CD8-positive, alpha-beta memory T cell (primary cell): ENCODE measurements around the gene SLC41A1. TPM values are rescaled to one million over a fixed set of nuclear protein-coding genes. Genes with fewer than 3 reads are reported as not detected.
"Not testable (repeated sequence)": the region's sequence is repeated elsewhere in the genome, so short reads cannot be mapped to it uniquely, and the experiment has no call there.

Experiments used
- CTCF ChIA-PET: fragments of 350-600 bp; sonication (Branson Sonifier 250); formaldehyde crosslinking; loops from one replicate; lab custom pipeline; 2021; ENCODE audit warnings: antibody characterized with exemption; lab: Charles Lee
- POLR2A ChIA-PET: fragments of 350-600 bp; sonication (Branson Sonifier 250); formaldehyde crosslinking; loops from one replicate; lab custom pipeline; 2021; ENCODE audit warnings: antibody characterized with exemption; lab: Charles Lee
- DNase-seq, 5 donors: peaks; one replicate each; pipeline versions ENCODE4 v3.0.0 to v3.0.0-alpha.2; 2020 to 2022; ENCODE audit warnings: mixed read lengths in 1 of 5
- H3K27ac ChIP-seq: one replicate; pipeline ENCODE4 v1.7.0; 2013; ENCODE audit warnings: low read depth, mild to moderate bottlenecking, low read length, moderate library complexity
- H3K27me3 ChIP-seq: 2 replicates; pipeline ENCODE4 v1.7.0; 2013; ENCODE audit warnings: low read length, mild to moderate bottlenecking; ENCODE audit not compliant: insufficient read depth, poor library complexity, severe bottlenecking
- H3K36me3 ChIP-seq: 2 replicates; pipeline ENCODE4 v1.7.0; 2013; ENCODE audit warnings: mild to moderate bottlenecking, low read length, moderate library complexity; ENCODE audit not compliant: insufficient read depth
- H3K4me1 ChIP-seq: 2 replicates; pipeline ENCODE4 v1.7.0; 2013; ENCODE audit warnings: mild to moderate bottlenecking, low read length, moderate library complexity; ENCODE audit not compliant: insufficient read depth
- H3K4me3 ChIP-seq: 2 replicates; pipeline ENCODE4 v1.7.0; 2013; ENCODE audit warnings: mild to moderate bottlenecking, low read length
- H3K9me3 ChIP-seq: 2 replicates; pipeline ENCODE4 v1.7.0; 2013; ENCODE audit warnings: mild to moderate bottlenecking, low read length
- H3K27ac Mint-ChIP-seq, 8 donors: one replicate each; pipeline ENCODE4 v1.8.0; 2020 to 2021; ENCODE audit warnings: mixed read lengths in 8 of 8, mild to moderate bottlenecking in 6 of 8, inconsistent platforms in 3 of 8, moderate library complexity in 3 of 8
- H3K27me3 Mint-ChIP-seq, 2 donors: one replicate each; pipeline ENCODE4 v1.8.0; 2020 to 2021; ENCODE audit warnings: mixed read lengths in 2 of 2, mild to moderate bottlenecking in 1 of 2, moderate library complexity in 1 of 2
- H3K36me3 Mint-ChIP-seq, 3 donors: one replicate each; pipeline ENCODE4 v1.8.0; 2020 to 2021; ENCODE audit warnings: mixed read lengths in 3 of 3, inconsistent platforms in 1 of 3, mild to moderate bottlenecking in 1 of 3
- H3K4me1 Mint-ChIP-seq, 3 donors: one replicate each; pipeline ENCODE4 v1.8.0; 2020 to 2021; ENCODE audit warnings: mixed read lengths in 3 of 3, inconsistent platforms in 1 of 3, mild to moderate bottlenecking in 1 of 3
- H3K4me3 Mint-ChIP-seq, 7 donors: one replicate each; pipeline ENCODE4 v1.8.0; 2020 to 2021; ENCODE audit warnings: mixed read lengths in 7 of 7, mild to moderate bottlenecking in 6 of 7, moderate library complexity in 4 of 7, inconsistent platforms in 2 of 7
- H3K9me3 Mint-ChIP-seq, 5 donors: one replicate each; pipeline ENCODE4 v1.8.0; 2020 to 2022; ENCODE audit warnings: mixed read lengths in 5 of 5, mild to moderate bottlenecking in 3 of 5, moderate library complexity in 2 of 5, inconsistent platforms in 1 of 5
- polyA plus RNA-seq: library from polyadenylated mRNA; unstranded; fragments of 300-500 nt; fragmentation: Illumina TruSeq; gene quantifications from one replicate; pipeline ENCODE4 v1.2.3, GENCODE V29; 2021
- total RNA-seq, 2 experiments: library from RNA; stranded (reverse); gene quantifications; one replicate each; pipeline ENCODE4 v1.2.3, GENCODE V29; 2021

The SLC41A1 gene
- total RNA-seq = 10 to 100 TPM; 24.1 to 27.6 TPM
- 16.5 TPM for polyA plus RNA-seq

DNA sequence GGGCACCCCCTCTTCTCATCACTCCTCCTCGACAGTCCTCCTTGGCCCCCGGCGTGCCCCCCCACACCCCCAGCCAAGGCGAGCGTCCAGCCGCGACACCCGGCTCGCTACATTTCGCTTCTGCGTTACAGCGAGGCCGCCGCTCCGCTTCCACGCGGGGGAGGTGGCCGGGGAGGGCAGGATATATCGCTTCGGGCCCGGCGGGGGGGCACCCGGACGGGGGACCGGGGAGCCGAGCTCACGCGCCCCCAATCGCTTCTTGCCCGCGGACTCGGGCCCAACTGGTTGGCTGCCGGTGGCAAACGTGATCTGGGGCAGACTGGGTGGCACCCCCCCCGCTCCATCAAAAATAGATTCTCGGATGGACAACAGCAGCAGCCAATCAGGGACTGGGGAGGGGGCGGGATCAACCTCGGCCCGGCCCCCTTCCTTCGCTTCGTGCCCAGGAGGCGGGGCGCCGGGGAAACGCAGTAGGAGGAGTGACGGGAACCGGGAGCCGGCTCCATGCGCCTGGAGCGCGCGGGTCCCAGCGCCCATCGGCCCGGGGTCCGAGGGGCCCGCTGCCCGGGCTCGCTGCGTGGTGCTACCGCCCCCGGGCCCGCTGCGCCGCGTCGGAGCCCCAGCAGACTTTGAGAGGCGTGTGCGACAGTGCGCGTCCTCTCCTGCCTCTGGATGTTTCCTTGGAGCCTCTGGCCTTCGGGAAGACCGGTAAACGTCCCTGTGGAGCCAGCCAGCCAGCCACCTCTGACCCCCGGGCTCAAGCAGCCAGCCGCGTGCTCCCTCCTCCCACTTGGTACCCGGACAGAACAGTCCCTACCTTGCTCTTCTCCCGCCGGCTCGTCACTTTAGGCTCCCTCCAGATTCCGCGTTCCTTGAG is at the start of gene SLC41A1:
Gene SLC41A1 (minus strand): TSS at position 321 of the 877 bp plus-strand sequence. CDS start 2,757 bp downstream, outside the sequence.
- peak; percentile 90 to 96 (median 93) for DNase-seq
- no peaks in the 10 kb centered on the region for H3K27me3 Mint-ChIP-seq
- peak within 1 kb of the TSS; percentile 87 to 96 (median 94) for H3K27ac Mint-ChIP-seq

DNA sequence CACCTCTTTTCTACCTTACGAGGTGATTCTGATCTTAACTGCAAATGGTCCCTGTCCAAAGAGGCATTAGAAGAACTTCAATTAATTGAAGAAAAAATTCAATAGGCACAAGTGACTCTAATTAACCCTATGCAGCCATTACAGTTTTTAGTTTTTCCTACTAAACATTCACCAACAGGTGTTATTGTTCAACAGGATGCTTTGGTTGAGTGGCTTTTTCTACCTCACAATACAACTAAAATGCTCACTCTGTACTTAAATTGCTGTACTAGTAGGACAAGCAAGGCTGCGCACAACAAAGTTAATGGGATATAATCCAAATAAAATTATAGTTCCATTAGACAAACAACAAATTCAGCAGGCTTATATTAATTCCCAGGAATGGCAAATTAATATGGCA is 48.5 kb upstream of the SLC41A1 start:
- Mint-ChIP-seq H3K9me3 (peaks cover 0 to 2% (median 0%) of the 10 kb centered on the region in 5 donors), H3K4me3 (no peak overlapping the region), H3K36me3 (peaks cover 0 to under 1% (median 0%) of the 10 kb centered on the region in 3 donors), H3K27ac (no peak overlapping the region), H3K27me3 (peaks cover 0 to 5% of the 10 kb centered on the region in 2 donors), H3K4me1 (peaks cover 9 to 14% (median 10%) of the 10 kb centered on the region in 3 donors)
- H3K27ac ChIP-seq = no peak overlapping the region
- H3K27me3 ChIP-seq = no peaks in the 10 kb centered on the region
- no peaks in the 10 kb centered on the region for H3K4me1 ChIP-seq
- no peak for DNase-seq
- ChIA-PET POLR2A (no interaction called here), CTCF (no interaction called here)
- no peak overlapping the region for H3K4me3 ChIP-seq
- H3K9me3 ChIP-seq = no peaks in the 10 kb centered on the region
- H3K36me3 ChIP-seq = no peaks in the 10 kb centered on the region

More for the DNA sequence above, at the start of gene SLC41A1:
- Histone ChIP-seq H3K4me3 (peak within 1 kb of the TSS; percentile 89), H3K4me1 (peaks cover 51% of the 10 kb centered on the region), H3K9me3 (no peaks in the 10 kb centered on the region), H3K27me3 (peaks cover 3% of the 10 kb centered on the region), H3K27ac (peak within 1 kb of the TSS; percentile 65), H3K36me3 (no peaks in the 10 kb centered on the region)
- peak within 1 kb of the TSS; percentile 91 to 97 (median 93) for H3K4me3 Mint-ChIP-seq
- H3K36me3 Mint-ChIP-seq = peaks cover 10 to 31% (median 10%) of the 10 kb centered on the region in 3 donors
- ChIA-PET POLR2A (interaction anchor here (0.7 to 2.4 kb wide), 3 partner anchors 8 to 75 kb away, joined by 3 to 8 read pairs (median 5); partner anchors contain the start of gene PM20D1), CTCF (interaction anchor here (1.2 kb wide), 1 partner anchor 164 kb away, joined by 3 read pairs; no protein-coding TSS in a partner anchor)
- H3K4me1 Mint-ChIP-seq = peaks cover 50 to 61% (median 52%) of the 10 kb centered on the region in 3 donors
- no peaks in the 10 kb centered on the region for H3K9me3 Mint-ChIP-seq

DNA sequence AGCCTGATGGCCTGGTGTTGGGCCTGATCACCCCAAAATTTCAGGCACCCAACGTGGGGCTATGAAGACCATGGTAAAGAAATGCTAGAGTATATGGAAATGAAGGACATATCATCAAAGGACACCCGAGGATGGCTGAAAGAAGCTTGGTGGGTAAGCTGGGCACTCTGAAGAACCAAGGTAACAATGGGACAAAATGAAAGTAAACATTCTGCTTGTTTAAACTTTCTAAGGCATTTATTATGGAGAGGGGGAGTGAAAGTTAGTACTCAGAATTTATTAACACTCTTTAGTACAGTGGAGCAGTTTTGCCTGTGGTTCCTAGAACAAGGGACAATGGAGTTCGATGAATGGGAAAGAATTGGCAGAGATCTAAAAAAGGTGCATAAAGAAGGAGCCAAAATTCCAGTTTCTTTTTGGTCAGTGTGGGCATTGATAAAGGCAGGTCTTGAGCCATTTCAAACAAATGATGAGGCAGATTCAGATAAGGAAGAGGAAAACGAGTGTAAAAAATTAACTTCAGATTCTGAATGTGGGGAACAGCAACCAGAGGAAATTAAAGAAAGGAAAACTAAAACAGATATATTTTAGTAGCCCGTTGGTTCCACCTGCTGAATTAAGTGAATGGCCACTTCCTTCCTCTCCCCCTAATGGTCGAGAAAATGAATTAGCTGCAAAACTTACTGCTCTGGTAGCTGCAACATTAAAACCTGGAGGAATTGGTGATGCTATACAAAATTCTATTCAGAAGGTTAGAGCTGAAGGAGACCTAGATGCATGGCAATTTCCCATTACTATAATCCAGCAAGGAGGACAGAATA is 45.4 kb upstream of the SLC41A1 start:
- DNase-seq = no peak
- ChIA-PET POLR2A (no interaction called here), CTCF (no interaction called here)
- H3K9me3 Mint-ChIP-seq = peaks cover 0 to 12% (median 5%) of the 10 kb centered on the region in 5 donors
- Histone ChIP-seq H3K27me3 (no peaks in the 10 kb centered on the region), H3K36me3 (no peaks in the 10 kb centered on the region), H3K4me1 (no peaks in the 10 kb centered on the region), H3K4me3 (no peak overlapping the region), H3K9me3 (no peaks in the 10 kb centered on the region), H3K27ac (no peak overlapping the region)
- H3K4me3 Mint-ChIP-seq = peak overlapping the region in 3 of 7 donors; percentile 28 to 33 (median 31)
- peaks cover 3 to 10% (median 4%) of the 10 kb centered on the region in 3 donors for H3K36me3 Mint-ChIP-seq
- H3K27ac Mint-ChIP-seq = peak overlapping the region in 4 of 8 donors; percentile 3 to 12 (median 8)
- H3K27me3 Mint-ChIP-seq = peaks cover 0 to 3% of the 10 kb centered on the region in 2 donors
- H3K4me1 Mint-ChIP-seq = peaks cover 9 to 14% (median 10%) of the 10 kb centered on the region in 3 donors

DNA sequence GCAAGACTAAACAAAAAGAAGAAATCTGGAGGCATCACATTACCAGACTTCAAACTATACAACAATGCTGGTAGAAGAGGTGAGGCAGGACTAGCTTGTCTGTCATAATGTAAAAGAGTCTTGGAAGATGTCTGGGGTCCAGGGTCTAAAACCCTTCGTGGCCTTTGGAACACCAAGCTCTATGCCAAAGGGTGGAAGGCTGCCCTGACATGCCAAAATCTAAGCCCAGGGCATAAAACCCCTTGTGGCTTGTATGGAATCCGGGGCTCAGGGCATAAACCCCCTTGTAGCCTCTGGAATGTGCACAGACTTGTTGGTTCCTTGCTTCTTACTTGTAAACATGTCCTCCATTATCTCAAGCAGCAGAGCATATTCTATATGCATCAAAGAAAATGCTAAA is 44.5 kb upstream of the SLC41A1 start:
- POLR2A ChIA-PET, H3K27ac ChIP-seq, H3K27me3 Mint-ChIP-seq, H3K4me3 ChIP-seq, H3K36me3 Mint-ChIP-seq, H3K4me1 ChIP-seq, H3K4me3 Mint-ChIP-seq, CTCF ChIA-PET, H3K36me3 ChIP-seq, H3K9me3 ChIP-seq, H3K27me3 ChIP-seq, DNase-seq: not testable (repeated sequence)
- Mint-ChIP-seq H3K27ac (peak overlapping the region in 1 of 8 donors; percentile 12), H3K9me3 (peaks cover 0 to 12% (median 9%) of the 10 kb centered on the region in 5 donors), H3K4me1 (peaks cover 9 to 14% (median 10%) of the 10 kb centered on the region in 3 donors)

DNA sequence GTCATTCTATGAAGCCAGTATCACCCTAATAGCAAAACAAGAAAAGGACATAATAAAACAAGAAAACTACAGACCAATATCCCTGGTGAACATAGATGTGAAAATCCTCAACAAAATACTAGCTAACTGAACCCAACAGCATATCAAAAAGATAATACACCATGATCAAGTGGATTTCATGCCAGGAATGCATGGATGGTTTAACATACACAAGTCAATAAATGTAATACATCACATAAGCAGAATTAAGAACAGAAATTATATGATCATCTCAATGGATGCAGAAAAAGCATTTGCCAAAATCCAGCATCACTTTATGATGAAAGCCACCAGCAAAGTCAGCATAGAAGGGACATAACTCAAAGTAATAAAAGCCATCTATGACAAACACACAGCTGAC is 43.4 kb upstream of the SLC41A1 start:
- no peaks in the 10 kb centered on the region for H3K27me3 ChIP-seq
- DNase-seq = no peak
- no peak overlapping the region for H3K27ac ChIP-seq
- CTCF ChIA-PET = no interaction called here
- no peaks in the 10 kb centered on the region for H3K4me1 ChIP-seq
- Mint-ChIP-seq H3K27ac (no peak overlapping the region), H3K4me1 (peaks cover 9 to 14% (median 10%) of the 10 kb centered on the region in 3 donors), H3K27me3 (peaks cover 0 to 3% of the 10 kb centered on the region in 2 donors), H3K4me3 (no peak overlapping the region), H3K36me3 (peaks cover 3 to 14% (median 4%) of the 10 kb centered on the region in 3 donors), H3K9me3 (peaks cover 0 to 12% (median 9%) of the 10 kb centered on the region in 5 donors)
- no peaks in the 10 kb centered on the region for H3K36me3 ChIP-seq
- H3K9me3 ChIP-seq = no peaks in the 10 kb centered on the region
- POLR2A ChIA-PET = no interaction called here
- no peak overlapping the region for H3K4me3 ChIP-seq

DNA sequence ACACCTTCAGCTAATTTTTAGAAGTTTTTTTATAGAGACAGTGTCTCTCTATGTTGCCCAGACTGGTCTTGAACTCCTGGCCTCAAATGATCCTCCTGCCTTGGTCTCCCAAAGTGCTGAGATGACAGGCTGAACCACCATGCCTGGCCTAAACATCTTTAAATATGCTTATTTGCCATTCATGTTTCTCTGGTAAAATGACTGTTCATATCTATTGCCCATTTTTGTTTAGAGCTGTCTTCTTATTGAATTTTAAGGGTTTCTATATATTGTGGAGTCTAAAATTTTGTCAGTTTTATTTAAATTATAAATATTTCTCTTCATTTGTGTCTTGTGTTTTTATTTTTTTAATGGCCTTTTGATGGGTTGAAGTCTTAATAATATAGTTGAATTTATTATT is 40.0 kb upstream of the SLC41A1 start:
- CTCF ChIA-PET = interaction anchor here (1.2 kb wide), 1 partner anchor 61 kb away, joined by 4 read pairs; no protein-coding TSS in a partner anchor
- DNase-seq = no peak
- peaks cover 0 to 12% (median 11%) of the 10 kb centered on the region in 5 donors for H3K9me3 Mint-ChIP-seq
- peaks cover 4 to 14% (median 6%) of the 10 kb centered on the region in 3 donors for H3K36me3 Mint-ChIP-seq
- H3K4me1 ChIP-seq = no peaks in the 10 kb centered on the region
- no peak overlapping the region for H3K4me3 Mint-ChIP-seq
- H3K27me3 Mint-ChIP-seq = peaks cover 0 to 1% of the 10 kb centered on the region in 2 donors
- H3K27ac Mint-ChIP-seq = no peak overlapping the region
- peaks cover 15 to 17% (median 16%) of the 10 kb centered on the region in 3 donors for H3K4me1 Mint-ChIP-seq
- no peak overlapping the region for H3K4me3 ChIP-seq
- no peaks in the 10 kb centered on the region for H3K36me3 ChIP-seq
- H3K27ac ChIP-seq = no peak overlapping the region
- H3K27me3 ChIP-seq = no peaks in the 10 kb centered on the region
- H3K9me3 ChIP-seq = no peaks in the 10 kb centered on the region
- POLR2A ChIA-PET = no interaction called here

DNA sequence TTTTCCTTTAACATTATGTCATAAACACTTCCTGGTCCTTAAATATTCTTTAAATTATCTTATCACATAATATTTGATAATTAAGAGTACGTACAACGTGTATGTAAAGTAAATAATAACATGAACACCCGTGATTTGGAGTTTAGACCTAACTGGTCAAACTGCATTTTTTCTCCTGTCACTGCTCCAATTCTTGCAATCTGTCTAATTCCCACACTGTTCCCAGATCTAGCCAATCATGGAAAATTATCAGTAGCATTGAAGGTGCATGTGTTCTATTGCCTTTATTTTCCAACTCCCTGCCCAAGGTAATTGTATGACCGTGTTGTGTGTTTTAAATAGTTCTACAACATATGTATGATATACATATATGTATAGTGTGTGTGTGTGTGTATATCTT is 39.0 kb upstream of the SLC41A1 start:
- Mint-ChIP-seq H3K4me3 (no peak overlapping the region), H3K36me3 (peaks cover 4 to 14% (median 6%) of the 10 kb centered on the region in 3 donors), H3K4me1 (peaks cover 13 to 16% (median 14%) of the 10 kb centered on the region in 3 donors), H3K27ac (no peak overlapping the region), H3K9me3 (peaks cover 0 to 12% (median 11%) of the 10 kb centered on the region in 5 donors), H3K27me3 (peaks cover 0 to 1% of the 10 kb centered on the region in 2 donors)
- H3K4me3 ChIP-seq = no peak overlapping the region
- ChIA-PET POLR2A (no interaction called here), CTCF (no interaction called here)
- DNase-seq = no peak
- H3K4me1 ChIP-seq = no peaks in the 10 kb centered on the region
- no peaks in the 10 kb centered on the region for H3K36me3 ChIP-seq
- H3K9me3 ChIP-seq = no peaks in the 10 kb centered on the region
- no peak overlapping the region for H3K27ac ChIP-seq
- H3K27me3 ChIP-seq = no peaks in the 10 kb centered on the region
